DOHH2 (cell line): Measurements from ENCODE around the gene CFAP53.

Source experiments
- H3F3A ChIP-seq: fragments of 200-600 bp; sonication (generic), shearing (Covaris generic); 2 replicates; pipeline ENCODE4 v1.6.0; 2016; ENCODE audit warnings: antibody characterized with exemption, mild to moderate bottlenecking; ENCODE audit not compliant: control insufficient read depth, insufficient read depth
- H3K27ac ChIP-seq: fragments of 200-600 bp; sonication (generic); 2 replicates; pipeline ENCODE4 v1.5.1; 2014; ENCODE audit warnings: low read depth, mild to moderate bottlenecking, low read length, moderate library complexity
- H3K27me3 ChIP-seq: fragments of 200-600 bp; sonication (generic); 2 replicates; pipeline ENCODE4 v1.6.1; 2014; ENCODE audit warnings: mild to moderate bottlenecking, low read length, mixed read lengths; ENCODE audit not compliant: control insufficient read depth
- H3K36me3 ChIP-seq: fragments of 200-600 bp; sonication (generic); 2 replicates; pipeline ENCODE4 v1.6.1; 2014; ENCODE audit warnings: mild to moderate bottlenecking, low read length, moderate library complexity, mixed read lengths; ENCODE audit not compliant: control insufficient read depth
- H3K4me1 ChIP-seq: fragments of 200-600 bp; sonication (generic); 2 replicates; pipeline ENCODE4 v1.6.1; 2014; ENCODE audit warnings: mild to moderate bottlenecking, low read length, mixed read lengths; ENCODE audit not compliant: control insufficient read depth
- H3K4me2 ChIP-seq: fragments of 200-600 bp; sonication (generic); 2 replicates; pipeline ENCODE4 v1.6.0; 2014; ENCODE audit warnings: mild to moderate bottlenecking, low read length, moderate library complexity
- H3K4me3 ChIP-seq: fragments of 200-600 bp; sonication (generic); 2 replicates; pipeline ENCODE4 v1.5.1; 2014; ENCODE audit warnings: mild to moderate bottlenecking, low read length, mixed read lengths
- H3K79me2 ChIP-seq: fragments of 200-600 bp; sonication (generic); 2 replicates; pipeline ENCODE4 v1.6.1; 2014; ENCODE audit warnings: mild to moderate bottlenecking, low read length, mixed read lengths; ENCODE audit not compliant: control insufficient read depth
- H3K9me2 ChIP-seq: fragments of 200-600 bp; sonication (generic); replicated peaks from 2 replicates; pipeline ENCODE4 v1.6.1; 2014; ENCODE audit warnings: mild to moderate bottlenecking, low read length, mixed read lengths; ENCODE audit not compliant: control insufficient read depth
- H3K9me3 ChIP-seq: fragments of 200-600 bp; sonication (generic); 2 replicates; pipeline ENCODE4 v1.6.1; 2014; ENCODE audit warnings: antibody characterized with exemption, low read length, mixed read lengths; ENCODE audit not compliant: control insufficient read depth, insufficient read depth
- H4K20me1 ChIP-seq: fragments of 200-600 bp; sonication (generic); 2 replicates; pipeline ENCODE4 v1.6.0; 2014; ENCODE audit warnings: low read depth, mild to moderate bottlenecking, antibody characterized with exemption, low read length, moderate library complexity; ENCODE audit not compliant: control insufficient read depth, insufficient read depth
- CTCF ChIP-seq: fragments of 200-600 bp; sonication (generic); IDR thresholded peaks from one replicate; pipeline ENCODE4 v1.5.1; 2014; ENCODE audit warnings: antibody characterized with exemption, mild to moderate bottlenecking, low read depth, low read length; ENCODE audit not compliant: poor library complexity, severe bottlenecking
- EZH2phosphoT487 ChIP-seq: fragments of 200-600 bp; sonication (generic); IDR thresholded peaks from 2 replicates; pipeline ENCODE4 v1.6.1; 2017; ENCODE audit warnings: borderline replicate concordance, mild to moderate bottlenecking, antibody characterized with exemption, low read length, moderate library complexity, mixed read lengths

The CFAP53 gene

GRCh38 chr18:50298443-50299284 is 32.4 kb upstream of the CFAP53 start:
- no peak overlapping the region for H3K27ac ChIP-seq
- H3K4me3 ChIP-seq: peak overlapping the region; percentile 68; the same call in 1 of the 2 replicates

GRCh38 chr18:50297621-50298442 is 31.5 kb upstream of the CFAP53 start:
- no peak for TF ChIP-seq EZH2phosphoT487
- no peak for TF ChIP-seq CTCF
- Histone ChIP-seq H3K4me3 (peak overlapping the region; percentile 68), H3K27me3 (no peaks in the 10 kb centered on the region), H3K79me2 (no peaks in the 10 kb centered on the region), H3K36me3 (no peaks in the 10 kb centered on the region), H3K9me3 (no peaks in the 10 kb centered on the region), H3F3A (no peaks in the 10 kb centered on the region), H3K4me2 (peak overlapping the region; percentile 84), H3K9me2 (no peaks in the 10 kb centered on the region), H3K4me1 (peaks cover 12% of the 10 kb centered on the region), H4K20me1 (no peaks in the 10 kb centered on the region), H3K27ac (no peak overlapping the region)

More at GRCh38 chr18:50298443-50299284, 32.4 kb upstream of the CFAP53 start:
- H3K79me2 ChIP-seq: no peaks in the 10 kb centered on the region
- H3K27me3 ChIP-seq: no peaks in the 10 kb centered on the region
- H3K36me3 ChIP-seq: no peaks in the 10 kb centered on the region
- no peaks in the 10 kb centered on the region for H3K9me3 ChIP-seq
- H4K20me1 ChIP-seq: no peaks in the 10 kb centered on the region
- peak overlapping the region; percentile 84 for H3K4me2 ChIP-seq
- no peaks in the 10 kb centered on the region for H3F3A ChIP-seq
- no peaks in the 10 kb centered on the region for H3K9me2 ChIP-seq
- no peak for TF ChIP-seq CTCF
- TF ChIP-seq EZH2phosphoT487: no peak
- peaks cover 12% of the 10 kb centered on the region for H3K4me1 ChIP-seq

GRCh38 chr18:50293039-50293438 is 26.7 kb upstream of the CFAP53 start:
- H3K27me3 ChIP-seq: no peaks in the 10 kb centered on the region
- peaks cover 7% of the 10 kb centered on the region for H3K4me1 ChIP-seq

More at GRCh38 chr18:50293039-50293438, 26.7 kb upstream of the CFAP53 start:
- Histone ChIP-seq H3F3A (0 out of 2 replicates have a peak, but pooled peaks cover 2% of the 10 kb centered on the region), H4K20me1 (no peaks in the 10 kb centered on the region), H3K4me2 (no peak overlapping the region), H3K9me3 (no peaks in the 10 kb centered on the region), H3K9me2 (no peaks in the 10 kb centered on the region), H3K79me2 (no peaks in the 10 kb centered on the region), H3K27ac (no peak overlapping the region), H3K4me3 (no peak overlapping the region), H3K36me3 (no peaks in the 10 kb centered on the region)
- no peak for TF ChIP-seq EZH2phosphoT487
- TF ChIP-seq CTCF: no peak
